ENCODE results near the gene NFKB1. TPM values are rescaled to one million over a fixed set of nuclear protein-coding genes. Genes with fewer than 3 reads are reported as not detected.

The NFKB1 gene
- total RNA-seq, 1 experiment from 2014 or later: 70.9 TPM

DNA sequence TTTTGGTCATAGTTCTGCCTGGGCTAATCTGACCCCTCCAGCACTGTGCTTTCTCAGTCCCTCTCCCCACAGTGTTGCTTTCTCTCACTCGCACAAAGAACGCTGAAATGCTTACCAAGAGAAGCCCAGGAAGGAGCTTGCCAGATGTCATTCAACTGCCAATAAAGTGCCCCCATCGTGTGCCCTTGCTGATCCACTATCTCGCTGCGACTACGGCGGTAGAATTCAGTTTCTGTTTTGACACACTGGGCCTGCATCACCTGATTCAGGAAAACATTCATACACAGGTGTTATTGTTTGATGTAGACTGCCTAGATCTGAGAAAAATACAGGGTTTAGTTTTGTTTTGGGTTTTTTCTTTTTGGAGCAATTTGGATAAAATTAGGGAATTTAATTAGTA, 138.4 kb downstream of the NFKB1 start:
- Mint-ChIP-seq H3K27ac (ENCODE audit: low read depth, unreplicated experiment) (no peak overlapping the region), H3K4me3 (ENCODE audit: unreplicated experiment) (no peak overlapping the region), H3K36me3 (ENCODE audit: insufficient read depth, unreplicated experiment) (peaks cover 13% of the 10 kb centered on the region), H3K27me3 (ENCODE audit: insufficient read depth, unreplicated experiment) (no peaks in the 10 kb centered on the region), H3K4me1 (ENCODE audit: insufficient read depth, unreplicated experiment) (peaks cover 7% of the 10 kb centered on the region), H3K9me3 (ENCODE audit: unreplicated experiment) (peaks cover 14% of the 10 kb centered on the region)
- DNase-seq (ENCODE audit: unreplicated experiment): no peak
- intact Hi-C loops (cut with micrococcal nuclease): no loop called here
- ChIA-PET CTCF (no interaction called here), POLR2A (interaction anchor here (0.8 to 1.3 kb wide), 2 partner anchors 34 to 40 kb away, joined by 3 to 5 read pairs; no protein-coding TSS in a partner anchor)
- TF ChIP-seq, protein P1, sequence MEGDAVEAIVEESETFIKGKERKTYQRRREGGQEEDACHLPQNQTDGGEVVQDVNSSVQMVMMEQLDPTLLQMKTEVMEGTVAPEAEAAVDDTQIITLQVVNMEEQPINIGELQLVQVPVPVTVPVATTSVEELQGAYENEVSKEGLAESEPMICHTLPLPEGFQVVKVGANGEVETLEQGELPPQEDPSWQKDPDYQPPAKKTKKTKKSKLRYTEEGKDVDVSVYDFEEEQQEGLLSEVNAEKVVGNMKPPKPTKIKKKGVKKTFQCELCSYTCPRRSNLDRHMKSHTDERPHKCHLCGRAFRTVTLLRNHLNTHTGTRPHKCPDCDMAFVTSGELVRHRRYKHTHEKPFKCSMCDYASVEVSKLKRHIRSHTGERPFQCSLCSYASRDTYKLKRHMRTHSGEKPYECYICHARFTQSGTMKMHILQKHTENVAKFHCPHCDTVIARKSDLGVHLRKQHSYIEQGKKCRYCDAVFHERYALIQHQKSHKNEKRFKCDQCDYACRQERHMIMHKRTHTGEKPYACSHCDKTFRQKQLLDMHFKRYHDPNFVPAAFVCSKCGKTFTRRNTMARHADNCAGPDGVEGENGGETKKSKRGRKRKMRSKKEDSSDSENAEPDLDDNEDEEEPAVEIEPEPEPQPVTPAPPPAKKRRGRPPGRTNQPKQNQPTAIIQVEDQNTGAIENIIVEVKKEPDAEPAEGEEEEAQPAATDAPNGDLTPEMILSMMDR (IDR thresholded peaks at IDR 0.05; ENCODE audit: unreplicated experiment): no peak
- no TSS peak for BruUV-seq (replicated peaks)

DNA sequence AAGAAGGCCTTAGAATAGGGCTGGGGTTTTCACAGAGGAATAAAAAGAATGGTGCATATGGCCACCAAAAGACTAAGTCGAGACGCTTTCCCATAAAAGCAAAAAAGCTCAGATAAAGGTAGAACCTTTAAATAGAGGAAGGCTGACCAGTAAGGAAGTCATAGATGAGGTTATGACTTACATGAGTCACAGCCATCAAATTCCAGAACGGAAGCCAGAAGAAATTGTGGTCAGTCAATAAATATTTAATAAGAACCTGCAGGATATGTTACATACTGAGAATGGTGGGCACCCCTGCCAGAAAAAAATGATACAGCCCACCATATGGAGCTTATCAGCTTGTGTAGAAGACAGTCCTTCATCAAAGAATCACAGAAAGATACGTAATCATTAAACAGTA, 139.5 kb downstream of the NFKB1 start:
- TF ChIP-seq, protein P1 (IDR thresholded peaks at IDR 0.05; ENCODE audit: unreplicated experiment): no peak
- no peaks in the 10 kb centered on the region for H3K27me3 Mint-ChIP-seq (ENCODE audit: insufficient read depth, unreplicated experiment)
- POLR2A ChIA-PET: interaction anchor here (0.6 to 1.3 kb wide), 2 partner anchors 33 to 46 kb away, joined by 3 read pairs; no protein-coding TSS in a partner anchor
- no TSS peak for BruUV-seq (replicated peaks)
- no peak for DNase-seq (ENCODE audit: unreplicated experiment)
- intact Hi-C loops (cut with micrococcal nuclease): no loop called here
- H3K9me3 Mint-ChIP-seq (ENCODE audit: unreplicated experiment): peaks cover 16% of the 10 kb centered on the region
- peaks cover 10% of the 10 kb centered on the region for H3K36me3 Mint-ChIP-seq (ENCODE audit: insufficient read depth, unreplicated experiment)
- H3K4me3 Mint-ChIP-seq (ENCODE audit: unreplicated experiment): no peak overlapping the region
- CTCF ChIA-PET: interaction anchor here (0.8 kb wide), 1 partner anchor 22 kb away, joined by 3 read pairs; no protein-coding TSS in a partner anchor
- H3K27ac Mint-ChIP-seq (ENCODE audit: low read depth, unreplicated experiment): no peak overlapping the region
- peaks cover 7% of the 10 kb centered on the region for H3K4me1 Mint-ChIP-seq (ENCODE audit: insufficient read depth, unreplicated experiment)

DNA sequence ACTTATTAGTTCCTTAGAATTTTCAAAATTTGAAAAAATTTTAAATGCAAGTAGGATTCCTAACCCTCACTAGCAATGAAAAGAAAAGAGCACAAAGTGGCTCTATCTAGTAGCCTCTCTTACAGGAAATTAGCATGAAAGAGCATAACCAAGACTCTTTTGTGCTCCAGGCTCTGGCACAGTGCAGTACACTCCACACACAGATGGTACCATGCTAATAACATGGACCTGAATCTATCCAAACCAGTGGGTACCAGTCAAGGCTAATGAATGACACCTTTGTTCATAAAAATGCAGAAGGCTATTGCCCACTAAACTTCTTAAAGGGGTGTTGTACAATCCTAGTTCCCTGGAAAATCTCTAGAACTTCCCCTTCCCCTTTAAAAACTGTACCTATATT, 140.6 kb downstream of the NFKB1 start:
- Mint-ChIP-seq H3K4me3 (ENCODE audit: unreplicated experiment) (no peak overlapping the region), H3K27me3 (ENCODE audit: insufficient read depth, unreplicated experiment) (no peaks in the 10 kb centered on the region), H3K4me1 (ENCODE audit: insufficient read depth, unreplicated experiment) (peaks cover 7% of the 10 kb centered on the region), H3K27ac (ENCODE audit: low read depth, unreplicated experiment) (no peak overlapping the region), H3K36me3 (ENCODE audit: insufficient read depth, unreplicated experiment) (peaks cover 5% of the 10 kb centered on the region), H3K9me3 (ENCODE audit: unreplicated experiment) (peaks cover 16% of the 10 kb centered on the region)
- TF ChIP-seq, protein P1 (IDR thresholded peaks at IDR 0.05; ENCODE audit: unreplicated experiment): no peak
- BruUV-seq (replicated peaks): no TSS peak
- intact Hi-C loops (cut with micrococcal nuclease): no loop called here
- CTCF ChIA-PET: interaction anchor here (0.6 to 0.8 kb wide), 4 partner anchors 11 to 779 kb away, joined by 3 to 5 read pairs (median 4); no protein-coding TSS in a partner anchor
- POLR2A ChIA-PET: no interaction called here
- no peak for DNase-seq (ENCODE audit: unreplicated experiment)

DNA sequence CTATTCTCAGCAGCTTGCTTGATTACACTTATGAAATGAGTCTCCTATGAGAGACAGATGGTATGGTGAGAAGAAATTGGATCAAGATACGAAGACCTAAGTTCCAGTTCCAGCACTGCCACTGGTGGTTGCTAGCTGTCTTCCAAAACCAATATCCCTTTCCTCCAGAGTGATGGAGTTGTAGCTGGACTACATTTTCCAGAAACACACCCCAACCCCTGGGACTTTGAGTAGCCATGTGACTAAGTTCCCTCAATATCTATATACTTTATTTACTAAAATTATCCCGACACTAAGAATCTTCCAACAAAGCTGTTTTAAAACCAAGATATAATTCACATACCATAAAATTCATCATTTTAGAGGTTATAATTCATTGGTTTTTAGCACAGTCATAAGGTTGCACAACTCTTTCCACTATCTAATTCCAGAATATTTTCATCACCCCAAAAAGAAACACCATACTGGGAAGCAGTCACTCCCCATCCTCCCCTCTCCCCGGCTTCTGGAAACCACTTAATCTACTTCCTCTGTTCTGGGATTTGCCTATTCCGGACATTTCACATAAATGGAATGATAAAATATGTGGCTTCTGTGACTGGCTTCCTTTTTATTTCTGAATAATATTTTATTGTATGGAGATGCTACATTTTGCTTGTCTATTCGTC, 141.6 kb downstream of the NFKB1 start:
- H3K4me3 Mint-ChIP-seq (ENCODE audit: unreplicated experiment): no peak overlapping the region
- BruUV-seq (replicated peaks): no TSS peak
- H3K9me3 Mint-ChIP-seq (ENCODE audit: unreplicated experiment): peaks cover 16% of the 10 kb centered on the region
- POLR2A ChIA-PET: interaction anchor here (1.1 kb wide), 1 partner anchor 12 kb away, joined by 3 read pairs; no protein-coding TSS in a partner anchor
- H3K36me3 Mint-ChIP-seq (ENCODE audit: insufficient read depth, unreplicated experiment): peaks cover 10% of the 10 kb centered on the region
- DNase-seq (ENCODE audit: unreplicated experiment): no peak
- H3K27me3 Mint-ChIP-seq (ENCODE audit: insufficient read depth, unreplicated experiment): no peaks in the 10 kb centered on the region
- peaks cover 7% of the 10 kb centered on the region for H3K4me1 Mint-ChIP-seq (ENCODE audit: insufficient read depth, unreplicated experiment)
- TF ChIP-seq, protein P1 (IDR thresholded peaks at IDR 0.05; ENCODE audit: unreplicated experiment): no peak
- no peak overlapping the region for H3K27ac Mint-ChIP-seq (ENCODE audit: low read depth, unreplicated experiment)
- CTCF ChIA-PET: interaction anchor here (0.8 kb wide), 1 partner anchor 12 kb away, joined by 5 read pairs; no protein-coding TSS in a partner anchor
- intact Hi-C loops (cut with micrococcal nuclease): no loop called here
